IPS DF 4.7 (cell line): ENCODE measurements around the gene GJA3.

ENCODE experiments used
- DNase-seq: peaks from one replicate; pipeline ENCODE4 v3.0.0-alpha.2; 2013; ENCODE audit warnings: low spot score; ENCODE audit errors: extremely low read depth

The GJA3 gene

GRCh38 chr13:20128459-20128931, 32.4 kb downstream of the GJA3 start:
- DNase-seq = no peak

GRCh38 chr13:20127562-20128458, 33.0 kb downstream of the GJA3 start:
- DNase-seq = no peak

GRCh38 chr13:20127262-20127561, 33.6 kb downstream of the GJA3 start:
- no peak for DNase-seq

- no peak for DNase-seq
Observed at GRCh38 chr13:20126541-20127261, 34.2 kb downstream of the GJA3 start.

GRCh38 chr13:20125783-20126165, 35.1 kb downstream of the GJA3 start:
- no peak for DNase-seq

- no peak for DNase-seq
Observed at GRCh38 chr13:20125129-20125782, 35.6 kb downstream of the GJA3 start.

- DNase-seq = no peak
Observed at GRCh38 chr13:20124303-20124702, 36.5 kb downstream of the GJA3 start.

GRCh38 chr13:20121159-20121525, 39.7 kb downstream of the GJA3 start:
- DNase-seq = no peak

- no peak for DNase-seq
Observed at GRCh38 chr13:20119960-20120359, 40.9 kb downstream of the GJA3 start.

GRCh38 chr13:20118268-20119140, 42.3 kb downstream of the GJA3 start:
- DNase-seq = no peak

GRCh38 chr13:20116213-20116612, 44.6 kb downstream of the GJA3 start:
- no peak for DNase-seq

GRCh38 chr13:20114066-20114610, 46.7 kb downstream of the GJA3 start:
- DNase-seq = no peak

GRCh38 chr13:20109037-20109436, 51.8 kb downstream of the GJA3 start:
- no peak for DNase-seq

GRCh38 chr13:20106742-20107141, 54.1 kb downstream of the GJA3 start:
- no peak for DNase-seq

GRCh38 chr13:20105161-20105689, 55.6 kb downstream of the GJA3 start:
- no peak for DNase-seq

- DNase-seq = no peak
Observed at GRCh38 chr13:20102525-20103180, 58.2 kb downstream of the GJA3 start.

- no peak for DNase-seq
Observed at GRCh38 chr13:20101467-20102316, 59.2 kb downstream of the GJA3 start.

- no peak for DNase-seq
Observed at GRCh38 chr13:20099319-20099718, 61.5 kb downstream of the GJA3 start.

- DNase-seq = no peak
Observed at GRCh38 chr13:20093951-20094350, 66.9 kb downstream of the GJA3 start.
